Gastroesophageal sphincter (tissue), 4 donors: ENCODE data around the gene LBX1. TPM values are rescaled to one million over a fixed set of nuclear protein-coding genes. Genes with fewer than 3 reads are reported as not detected.

ENCODE experiments used
- ATAC-seq: fragments of 150-250 bp; one replicate; pipeline ENCODE4 v1.9.1; 2016; ENCODE audit warnings: mild to moderate bottlenecking, moderate library complexity
- H3K27ac ChIP-seq, 4 donors: fragments of 200-600 bp; sonication (generic) in 3 of 4; 1 replicate in 3 of 4; 2 replicates in 1 of 4; pipeline ENCODE4 v1.5.1; 2016 to 2019
- H3K27me3 ChIP-seq: fragments of 200-600 bp; sonication (generic); one replicate; pipeline ENCODE4 v1.5.1; 2019
- H3K36me3 ChIP-seq, 2 donors: fragments of 200-600 bp; sonication (generic); one replicate each; pipeline ENCODE4 v1.5.1; 2019; ENCODE audit warnings: control low read depth in 1 of 2
- H3K4me1 ChIP-seq, 3 donors: fragments of 200-600 bp; sonication (generic); 1 replicate in 2 of 3; 2 replicates in 1 of 3; pipeline ENCODE4 v1.5.1; 2016 to 2019; ENCODE audit warnings: control low read depth in 2 of 3
- H3K4me3 ChIP-seq, 2 donors: fragments of 200-600 bp; sonication (generic); one replicate each; pipeline ENCODE4 v1.5.1; 2019; ENCODE audit warnings: mild to moderate bottlenecking in 1 of 2, moderate library complexity in 1 of 2
- H3K9me3 ChIP-seq, 3 donors: fragments of 200-600 bp; sonication (generic); one replicate each; pipeline ENCODE4 v1.5.1; 2017 to 2019; ENCODE audit warnings: control low read depth in 2 of 3
- CTCF ChIP-seq, 4 experiments: fragments of 200-600 bp in 2 of 4; fragments of 450-650 bp in 2 of 4; sonication (generic) in 1 of 4; IDR thresholded peaks; one replicate each; pipeline ENCODE4 v1.5.1; 2017 to 2019; ENCODE audit warnings: antibody characterized with exemption in 4 of 4, mild to moderate bottlenecking in 2 of 4, moderate library complexity in 2 of 4
- EP300 ChIP-seq: sonication (generic); formaldehyde crosslinking; IDR thresholded peaks from one replicate; pipeline ENCODE4 v1.6.1; 2017; ENCODE audit warnings: antibody characterized with exemption, mild to moderate bottlenecking
- POLR2A ChIP-seq, 2 donors: fragments of 450-650 bp; IDR thresholded peaks; one replicate each; pipeline ENCODE4 v1.6.1; 2017; ENCODE audit warnings: antibody characterized with exemption in 2 of 2, mild to moderate bottlenecking in 2 of 2, moderate library complexity in 1 of 2
- POLR2AphosphoS5 ChIP-seq: sonication (generic); formaldehyde crosslinking; IDR thresholded peaks from one replicate; pipeline ENCODE4 v1.6.1; 2017; ENCODE audit warnings: antibody characterized with exemption
- WGBS, 2 donors: methylation state at CpG; one replicate each; pipeline ENCODE4 v1.1.5; 2018; ENCODE audit warnings: low coverage in 1 of 2; 5-methylcytosine and 5-hydroxymethylcytosine counted together
- total RNA-seq, 4 donors: library from RNA; depleted of rRNA; stranded (reverse); fragments of >200 nt; gene quantifications; one replicate each; pipeline ENCODE4 v1.1.0, GENCODE V29; 2016

The LBX1 gene
- total RNA-seq, 4 donors from 2014 or later: not detected

DNA sequence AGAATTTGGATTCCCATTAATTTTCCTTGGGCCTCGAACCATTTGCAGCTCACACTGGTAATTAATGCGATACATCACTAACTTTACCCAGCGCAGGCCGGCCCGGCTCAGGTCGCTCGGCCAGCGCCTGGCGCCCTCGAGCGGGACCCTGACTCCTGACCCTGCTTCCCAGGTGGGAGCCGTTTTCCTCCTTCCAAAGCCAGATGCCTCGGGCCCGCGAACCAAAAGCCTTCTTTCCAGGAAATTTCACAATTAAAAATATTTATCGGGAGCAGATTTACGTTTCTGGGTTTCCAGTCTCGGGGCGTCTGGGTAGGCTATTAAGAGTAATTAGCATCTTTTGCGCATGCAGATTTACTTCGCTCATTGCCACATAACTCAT, 12.2 kb downstream of the LBX1 start:
- 4 to 9% methylated on average over 14 to 17 of the region's 21 CpGs for WGBS, 2 donors
- TF ChIP-seq CTCF (IDR thresholded peaks at IDR 0.05) (no peak), POLR2A (IDR thresholded peaks at IDR 0.05) (no peak), POLR2AphosphoS5 (no peak), EP300 (no peak)
- no peaks in the 10 kb centered on the region for H3K36me3 ChIP-seq
- no peak for ATAC-seq
- H3K4me3 ChIP-seq: no peak overlapping the region
- peaks cover 0 to 51% (median 18%) of the 10 kb centered on the region in 3 donors for H3K4me1 ChIP-seq
- H3K9me3 ChIP-seq: no peaks in the 10 kb centered on the region
- H3K27ac ChIP-seq: no peak overlapping the region
- peaks cover 100% of the 10 kb centered on the region for H3K27me3 ChIP-seq

GRCh38 chr10:101216207-101217043, 12.8 kb downstream of the LBX1 start:
- H3K27ac ChIP-seq: no peak overlapping the region
- no peak for TF ChIP-seq POLR2A (IDR thresholded peaks at IDR 0.05)
- no peak for TF ChIP-seq EP300
- TF ChIP-seq POLR2AphosphoS5: no peak
- 5 to 6% methylated on average over 15 of the region's 52 CpGs for WGBS, 2 donors
- peaks cover 100% of the 10 kb centered on the region for H3K27me3 ChIP-seq
- H3K36me3 ChIP-seq: no peaks in the 10 kb centered on the region
- H3K4me1 ChIP-seq: peaks cover 0 to 49% (median 18%) of the 10 kb centered on the region in 3 donors
- H3K9me3 ChIP-seq: no peaks in the 10 kb centered on the region
- no peak for ATAC-seq
- no peak overlapping the region for H3K4me3 ChIP-seq

DNA sequence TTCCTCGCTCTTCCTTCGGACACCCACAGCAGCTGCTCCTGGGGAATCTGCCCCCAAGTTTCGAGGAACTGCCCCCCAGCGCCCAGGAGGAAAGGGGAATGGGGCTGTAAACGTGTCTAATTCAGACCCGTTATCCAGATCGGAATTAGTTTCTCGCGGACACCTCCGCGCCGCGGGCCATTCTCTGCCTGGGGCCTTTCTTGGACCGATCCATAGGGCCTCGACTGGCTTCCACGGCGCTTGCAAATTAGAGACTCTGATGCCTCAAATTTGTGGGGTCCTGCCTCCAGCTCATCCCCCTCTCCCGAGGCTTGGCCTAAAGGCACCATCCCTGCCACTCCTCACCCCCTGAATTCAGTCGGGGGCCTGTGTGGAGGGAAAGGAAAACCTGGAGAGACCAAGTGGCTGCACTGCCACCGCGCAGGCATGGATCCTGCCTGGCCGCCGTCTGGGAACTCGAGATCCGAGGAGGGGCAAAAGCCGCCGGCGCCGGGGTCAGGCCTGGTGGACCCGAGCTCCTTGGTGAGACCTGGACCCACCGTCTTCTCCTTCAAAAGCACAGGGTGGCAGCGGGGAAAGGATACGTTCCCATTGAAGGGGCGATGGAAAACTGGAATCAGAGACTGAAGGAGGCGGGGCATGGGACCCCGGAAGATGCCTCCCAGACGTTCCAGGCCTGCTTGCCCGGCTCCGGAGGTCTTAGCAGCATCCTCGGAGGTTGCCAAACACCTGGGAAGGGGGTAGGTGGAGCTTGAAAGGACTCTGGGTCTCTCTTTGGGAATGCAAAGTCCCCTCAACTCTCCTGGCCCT, 13.7 kb downstream of the LBX1 start:
- Histone ChIP-seq H3K9me3 (no peaks in the 10 kb centered on the region), H3K27ac (no peak overlapping the region), H3K27me3 (peaks cover 100% of the 10 kb centered on the region), H3K4me1 (peaks cover 0 to 49% (median 18%) of the 10 kb centered on the region in 3 donors), H3K4me3 (no peak overlapping the region), H3K36me3 (no peaks in the 10 kb centered on the region)
- WGBS, 2 donors: 20% methylated on average over 1 of the region's 40 CpGs; no CpG with 5 or more reads in 1 of the 2 donors
- ATAC-seq: no peak
- TF ChIP-seq POLR2AphosphoS5 (no peak), CTCF (IDR thresholded peaks at IDR 0.05) (no peak), EP300 (no peak), POLR2A (IDR thresholded peaks at IDR 0.05) (no peak)

GRCh38 chr10:101214446-101215396, 14.5 kb downstream of the LBX1 start:
- TF ChIP-seq POLR2AphosphoS5 (no peak), EP300 (no peak), CTCF (IDR thresholded peaks at IDR 0.05) (peak in 3 of 4 experiments; percentile 55 to 92 (median 67))
- H3K36me3 ChIP-seq: no peaks in the 10 kb centered on the region
- ATAC-seq: peak; percentile 42
- peaks cover 0 to 49% (median 18%) of the 10 kb centered on the region in 3 donors for H3K4me1 ChIP-seq
- WGBS, 2 donors: 8 to 11% methylated on average over 23 to 40 of the region's 49 CpGs
- no peak overlapping the region for H3K27ac ChIP-seq
- no peak overlapping the region for H3K4me3 ChIP-seq
- H3K27me3 ChIP-seq: peaks cover 100% of the 10 kb centered on the region
- H3K9me3 ChIP-seq: no peaks in the 10 kb centered on the region

DNA sequence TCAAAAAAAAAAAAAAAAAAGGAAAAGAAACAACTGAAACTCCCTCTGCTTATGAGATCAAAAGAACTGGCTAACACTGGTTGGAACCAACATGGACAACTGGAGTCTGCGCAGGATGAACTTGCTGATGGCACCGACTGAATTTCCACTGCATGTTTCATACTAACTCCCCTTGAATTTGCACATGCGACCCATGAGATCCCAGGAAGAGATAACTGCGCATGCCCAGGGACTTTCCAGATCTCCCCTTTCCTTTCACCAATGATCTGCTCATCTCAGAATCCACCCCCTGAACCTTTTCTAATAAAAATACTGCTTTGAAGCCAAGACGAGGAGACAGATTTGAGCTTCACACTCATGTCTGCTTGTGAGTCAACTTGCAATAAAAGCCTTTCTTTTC, 20.7 kb downstream of the LBX1 start:
- H3K27me3 ChIP-seq: peaks cover 92% of the 10 kb centered on the region
- WGBS, 2 donors: 80 to 83% methylated on average over 3 to 5 of the region's 5 CpGs

More for the DNA sequence above, 20.7 kb downstream of the LBX1 start:
- Histone ChIP-seq H3K9me3 (no peaks in the 10 kb centered on the region), H3K4me3 (no peak overlapping the region), H3K36me3 (no peaks in the 10 kb centered on the region), H3K27ac (no peak overlapping the region), H3K4me1 (peaks cover 0 to 3% (median 0%) of the 10 kb centered on the region in 3 donors)
- TF ChIP-seq POLR2A (IDR thresholded peaks at IDR 0.05) (no peak), POLR2AphosphoS5 (no peak), EP300 (no peak), CTCF (IDR thresholded peaks at IDR 0.05) (no peak)
- ATAC-seq: no peak
